ENCODE measurements around the gene GLT1D1.

- TF ChIP-seq POLR2AphosphoS5 (IDR thresholded peaks at IDR 0.05; ENCODE audit: insufficient read depth, low read depth, low read length) (no peak), EZH2 (IDR thresholded peaks at IDR 0.05; ENCODE audit: borderline replicate concordance, low read depth, low read length, severe bottlenecking) (no peak), MAX (IDR thresholded peaks at IDR 0.05; ENCODE audit: insufficient read depth, insufficient read length) (no peak), CTCF (IDR thresholded peaks at IDR 0.05; ENCODE audit: extremely low read depth in 1 of 2, insufficient read depth in 1 of 2, low read depth in 1 of 2, low read length in 2 of 2) (no peak), JUN (IDR thresholded peaks at IDR 0.05; ENCODE audit: borderline replicate concordance, insufficient read depth, insufficient read length, low read depth) (no peak), POLR2A (IDR thresholded peaks at IDR 0.05; ENCODE audit: low read depth, low read length) (no peak), GATA2 (IDR thresholded peaks at IDR 0.05; ENCODE audit: insufficient read depth, insufficient read length, low read depth, low read length) (no peak), MYC (IDR thresholded peaks at IDR 0.05; ENCODE audit: low read depth, low read length) (no peak), FOS (IDR thresholded peaks at IDR 0.05; ENCODE audit: borderline replicate concordance, insufficient read depth, low read length) (no peak)
These were observed 48.5 kb upstream of the GLT1D1 start for GRCh38 chr12:128804762-128805161.

All from endothelial cell of umbilical vein (primary cell).